RCC 7860 (cell line): ENCODE results near the gene LGALS12.
"Not testable (repeated sequence)": the region's sequence is repeated elsewhere in the genome, so short reads cannot be mapped to it uniquely, and the experiment has no call there.

ENCODE experiments used
- DNase-seq: peaks from one replicate; pipeline ENCODE4 v3.0.0-alpha.2; 2015; ENCODE audit warnings: low spot score
- FAIRE-seq: peaks from 2 replicates; lab custom pipeline; 2012; peaks lifted over from hg19 to GRCh38; lab: Jason Lieb, UNC

LGALS12 gene

GRCh38 chr11:63532117-63532516 lies 26.2 kb downstream of the LGALS12 start:
- no peak for DNase-seq
- no peak for FAIRE-seq

GRCh38 chr11:63532799-63533475 lies 27.1 kb downstream of the LGALS12 start:
- no peak for FAIRE-seq
- no peak for DNase-seq

GRCh38 chr11:63534076-63534475 lies 28.2 kb downstream of the LGALS12 start:
- DNase-seq (no peak), FAIRE-seq (no peak)

- FAIRE-seq, result no peak
- DNase-seq, result no peak
Measured at GRCh38 chr11:63534895-63535461, 29.1 kb downstream of the LGALS12 start.

GRCh38 chr11:63535734-63536133 lies 29.9 kb downstream of the LGALS12 start:
- no peak for DNase-seq
- no peak for FAIRE-seq

- FAIRE-seq (no peak), DNase-seq (no peak)
Measured at GRCh38 chr11:63536669-63537292, 30.9 kb downstream of the LGALS12 start, which contains the start of gene PLAAT4. PLAAT4 (plus strand) TSS chr11:63536808; CDS start chr11:63536869, 61 bp downstream.

- no peak for FAIRE-seq
- no peak for DNase-seq
Measured at GRCh38 chr11:63537293-63538101, 31.6 kb downstream of the LGALS12 start.

GRCh38 chr11:63542506-63542905 lies 36.6 kb downstream of the LGALS12 start:
- DNase-seq, FAIRE-seq: not testable (repeated sequence)

- DNase-seq, result no peak
- FAIRE-seq, result no peak
Measured at GRCh38 chr11:63543711-63544110, 37.8 kb downstream of the LGALS12 start.

GRCh38 chr11:63547061-63547460 lies 41.2 kb downstream of the LGALS12 start:
- DNase-seq, result no peak
- no peak for FAIRE-seq

- FAIRE-seq (no peak), DNase-seq (no peak)
Measured at GRCh38 chr11:63548178-63548577, 42.3 kb downstream of the LGALS12 start.

- FAIRE-seq (no peak), DNase-seq (no peak)
Measured at GRCh38 chr11:63549411-63549810, 43.5 kb downstream of the LGALS12 start.

GRCh38 chr11:63550156-63550700 lies 44.3 kb downstream of the LGALS12 start:
- DNase-seq, FAIRE-seq: not testable (repeated sequence)

- DNase-seq (no peak), FAIRE-seq (no peak)
Measured at GRCh38 chr11:63551091-63551888, 45.4 kb downstream of the LGALS12 start.

GRCh38 chr11:63551889-63552266 lies 46.0 kb downstream of the LGALS12 start:
- FAIRE-seq (no peak), DNase-seq (no peak)

- DNase-seq, result no peak
- no peak for FAIRE-seq
Measured at GRCh38 chr11:63552921-63553320, 47.0 kb downstream of the LGALS12 start.

GRCh38 chr11:63553759-63554158 lies 47.9 kb downstream of the LGALS12 start:
- no peak for DNase-seq
- no peak for FAIRE-seq

GRCh38 chr11:63554877-63555223 lies 49.0 kb downstream of the LGALS12 start:
- FAIRE-seq (no peak), DNase-seq (no peak)

GRCh38 chr11:63556404-63557013 lies 50.6 kb downstream of the LGALS12 start:
- DNase-seq (no peak), FAIRE-seq (no peak)

GRCh38 chr11:63557570-63557969 lies 51.7 kb downstream of the LGALS12 start:
- FAIRE-seq, result no peak
- DNase-seq, result no peak
